HG02571 (cell line): ENCODE measurements around the gene PTPRM.

Source experiments
- ATAC-seq: cut with Tn5 transposase; IDR thresholded peaks from one replicate; pipeline ENCODE4 v1.9.1; 2021; ENCODE audit warnings: mild to moderate bottlenecking, moderate library complexity; ENCODE audit not compliant: unreplicated experiment

PTPRM gene

DNA sequence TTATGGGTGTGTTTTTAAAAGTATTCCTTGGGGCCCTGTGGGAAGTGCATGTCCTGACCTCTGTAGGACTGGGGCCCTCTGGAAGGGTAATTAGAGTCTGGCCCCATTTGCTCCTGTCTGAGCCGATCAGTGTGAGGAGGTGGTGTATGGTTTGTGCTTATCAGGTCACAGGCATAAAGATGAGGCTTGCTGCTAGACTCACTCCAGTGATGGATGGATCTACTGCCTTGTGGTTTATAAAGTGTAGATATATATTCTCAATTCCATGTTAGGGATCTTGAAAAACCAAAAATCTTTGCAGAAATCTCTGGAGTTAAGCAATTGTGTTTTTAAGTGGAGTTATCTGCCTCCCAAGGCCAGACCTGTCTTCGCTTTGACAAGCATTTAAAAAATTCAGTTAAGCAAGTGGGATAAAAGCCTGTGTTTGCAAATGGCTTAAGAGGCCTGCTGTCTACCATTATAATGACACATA lies 182.4 kb downstream of the PTPRM start:
- ATAC-seq: no peak

DNA sequence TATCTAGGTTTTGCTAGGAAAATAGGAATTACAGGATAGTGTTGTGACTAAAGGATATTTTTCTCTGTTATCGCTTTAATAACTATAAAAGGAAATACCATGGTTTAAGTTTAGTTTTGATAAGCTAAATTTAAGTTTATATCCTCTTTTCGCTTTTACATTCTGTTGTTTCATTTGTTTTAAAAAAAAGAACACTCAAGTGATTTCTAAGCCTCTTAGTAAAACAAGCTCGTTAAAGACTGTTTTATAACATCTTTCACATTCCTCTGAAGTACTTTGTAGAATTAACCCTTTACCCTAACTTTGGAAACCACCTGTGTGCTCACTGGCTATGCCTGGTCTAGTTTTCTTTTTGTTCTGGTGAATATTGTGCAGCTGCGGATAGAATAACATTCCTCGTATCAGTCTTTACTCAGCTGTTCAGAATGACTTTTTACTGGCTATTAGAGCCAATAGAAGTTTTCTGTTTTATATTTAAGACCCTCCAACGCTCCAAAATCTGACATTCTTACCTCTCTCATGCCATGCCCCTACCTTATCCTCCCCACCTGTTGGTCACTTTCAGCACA lies 183.1 kb downstream of the PTPRM start:
- ATAC-seq: no peak

- no peak for ATAC-seq
Measured at GRCh38 chr18:7750966-7751365, 183.8 kb downstream of the PTPRM start.

GRCh38 chr18:7754258-7754657 lies 187.1 kb downstream of the PTPRM start:
- ATAC-seq: no peak

- no peak for ATAC-seq
Measured at GRCh38 chr18:7754725-7755181, 187.6 kb downstream of the PTPRM start.

DNA sequence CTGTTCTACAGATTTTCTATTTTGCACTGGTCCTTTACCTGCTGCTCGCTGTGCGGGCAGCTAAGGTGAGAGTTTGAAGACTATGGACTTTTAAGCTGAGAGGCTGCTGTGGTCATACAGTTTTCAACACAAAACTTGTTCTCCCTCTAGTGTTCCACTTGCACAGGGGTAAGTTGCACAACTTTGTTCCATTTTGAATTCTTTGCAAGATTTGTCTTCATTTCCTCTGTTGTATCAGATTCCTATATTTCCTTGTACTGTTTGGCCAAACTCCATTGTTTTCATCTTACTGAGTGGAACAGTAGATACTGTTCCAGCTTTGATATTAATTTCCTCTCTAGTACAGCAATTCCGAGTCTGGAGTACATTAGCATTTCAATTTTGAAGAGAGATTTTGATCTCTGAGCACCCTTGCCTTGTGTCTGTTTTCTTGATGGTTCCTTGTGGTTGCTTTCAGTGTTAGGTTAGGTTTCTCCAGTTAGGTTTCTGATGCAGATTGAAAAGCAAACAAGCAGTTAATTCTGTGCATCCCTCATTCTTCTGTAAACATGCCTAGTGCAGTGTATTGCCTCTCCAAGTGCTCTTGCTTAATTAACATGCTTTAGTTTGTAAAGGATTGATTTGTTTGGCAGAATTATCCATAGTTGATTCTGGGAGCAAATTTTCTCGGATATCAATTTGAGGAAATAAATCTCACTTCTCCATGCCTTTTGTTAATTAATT lies 188.8 kb downstream of the PTPRM start:
- no peak for ATAC-seq

- ATAC-seq: no peak
Measured at GRCh38 chr18:7757175-7757574, 190.1 kb downstream of the PTPRM start.

DNA sequence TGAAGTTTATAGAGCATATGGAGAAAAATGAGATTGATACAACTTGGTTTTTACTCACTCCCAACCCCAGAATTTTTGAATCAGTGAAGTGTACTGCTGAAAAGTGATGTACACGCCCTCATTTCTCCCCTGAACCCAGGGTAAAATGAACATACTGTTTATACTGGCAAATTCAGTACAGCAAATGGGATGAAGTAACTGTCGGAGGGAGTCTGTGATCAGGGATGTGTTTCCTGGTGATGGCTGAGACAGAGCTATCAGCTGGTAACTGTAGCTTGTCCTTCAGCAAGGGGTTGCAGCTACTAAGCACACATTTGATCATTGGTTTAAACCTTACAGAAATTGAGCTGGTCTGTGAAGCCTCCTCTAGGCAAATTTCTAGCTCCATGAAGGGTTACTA lies 191.6 kb downstream of the PTPRM start:
- ATAC-seq: no peak

DNA sequence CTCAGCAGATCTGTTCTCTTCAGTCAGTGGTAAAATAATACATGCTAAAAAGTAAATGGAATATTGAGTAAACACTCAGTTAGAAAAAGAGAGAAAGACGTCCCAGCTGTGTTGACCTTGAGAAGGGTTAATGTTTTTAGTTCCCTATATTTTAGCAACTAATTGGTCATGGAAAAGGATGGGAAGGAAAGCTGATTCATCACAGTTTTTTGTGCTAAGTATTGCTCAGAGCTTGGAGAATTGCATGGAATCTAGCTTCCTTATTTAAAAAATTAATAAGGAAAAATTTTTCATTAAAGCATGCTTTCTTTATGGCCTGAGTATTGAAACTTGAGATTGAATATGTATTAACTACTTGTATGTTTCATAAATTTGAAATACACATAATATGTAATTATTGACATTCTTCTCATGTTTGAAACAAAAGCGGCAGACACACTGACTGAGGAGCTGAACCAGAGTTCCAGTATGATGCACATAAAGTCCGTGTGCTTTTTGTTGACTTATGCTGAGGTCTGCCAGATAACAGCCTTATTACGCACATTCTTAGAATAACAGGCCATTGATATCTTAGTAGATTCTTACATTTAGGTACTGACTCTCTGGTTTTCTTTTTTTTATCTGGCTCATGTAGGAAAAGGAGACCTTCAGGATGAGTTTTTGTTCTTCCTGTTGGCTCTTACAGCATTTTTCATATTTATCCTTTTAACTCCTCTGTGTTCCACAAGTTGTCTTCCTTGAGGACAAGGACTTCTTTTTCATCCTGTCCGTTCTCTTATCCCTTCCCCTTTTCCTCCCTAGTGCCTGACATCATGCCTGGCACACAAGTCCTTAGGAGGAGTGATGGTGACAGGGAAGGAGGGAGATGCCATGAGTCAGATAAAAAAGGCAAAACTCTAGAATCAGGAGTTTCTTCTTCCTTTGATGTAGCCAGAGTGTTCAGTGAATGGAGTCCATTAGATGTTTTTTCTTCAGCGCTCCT lies 194.1 kb downstream of the PTPRM start:
- no peak for ATAC-seq

GRCh38 chr18:7764405-7764804 lies 197.3 kb downstream of the PTPRM start:
- ATAC-seq: no peak

DNA sequence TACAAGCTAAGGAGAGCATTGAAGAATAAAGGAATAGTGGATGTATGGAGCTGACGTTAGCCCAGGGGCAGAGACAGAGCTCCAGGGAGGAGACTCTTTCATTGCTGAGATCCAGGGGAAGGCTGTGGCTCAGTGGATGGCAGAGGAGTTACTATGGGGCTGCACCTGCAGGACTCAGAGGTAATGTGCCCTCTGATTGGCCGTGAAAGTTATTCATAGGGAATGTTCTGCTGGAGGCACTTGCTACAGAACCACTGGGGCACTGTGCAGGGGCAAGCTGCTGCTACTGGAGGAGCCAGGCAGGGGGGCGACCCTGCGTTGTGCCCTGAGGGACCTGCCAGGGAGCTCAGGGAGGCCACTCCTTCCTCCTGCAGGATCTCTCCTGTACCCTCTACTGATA lies 199.2 kb downstream of the PTPRM start:
- ATAC-seq: no peak

DNA sequence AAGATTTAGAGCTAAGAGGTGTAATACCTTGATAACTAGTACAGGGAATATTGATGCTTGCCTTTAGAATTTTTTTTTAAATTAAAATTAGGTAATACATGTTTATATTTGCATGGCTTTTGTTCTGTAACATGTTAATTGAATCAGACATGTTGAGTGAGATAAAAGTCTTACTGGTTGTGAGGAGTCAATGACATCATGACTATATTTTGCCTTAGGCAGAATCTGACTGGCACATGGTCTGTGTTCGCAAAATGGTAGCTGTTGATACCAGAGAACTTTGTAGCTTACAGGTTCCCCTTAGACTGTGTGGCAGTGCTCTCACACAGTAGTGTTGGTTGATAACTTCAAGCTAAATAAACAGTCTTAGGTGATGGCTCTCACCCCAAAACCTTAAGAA lies 199.7 kb downstream of the PTPRM start:
- no peak for ATAC-seq

DNA sequence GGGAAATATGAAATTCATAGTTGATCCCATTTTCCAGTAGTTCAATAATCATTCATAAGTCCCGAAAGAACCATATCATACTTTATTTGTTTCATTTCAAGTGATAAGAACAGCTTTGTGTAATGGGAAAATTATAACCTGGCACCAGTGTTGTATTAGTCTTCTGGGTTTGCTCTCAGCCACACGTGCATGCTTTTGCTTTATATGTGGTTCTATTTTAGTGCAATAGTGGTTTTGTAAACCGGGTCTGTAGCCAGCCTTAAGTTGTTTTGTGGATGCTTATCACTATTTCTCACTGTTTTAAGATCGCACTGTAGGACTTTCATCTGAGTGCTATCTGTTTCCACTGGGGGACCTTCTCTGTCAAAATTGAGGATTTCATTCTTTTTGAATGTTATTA lies 203.8 kb downstream of the PTPRM start:
- no peak for ATAC-seq

DNA sequence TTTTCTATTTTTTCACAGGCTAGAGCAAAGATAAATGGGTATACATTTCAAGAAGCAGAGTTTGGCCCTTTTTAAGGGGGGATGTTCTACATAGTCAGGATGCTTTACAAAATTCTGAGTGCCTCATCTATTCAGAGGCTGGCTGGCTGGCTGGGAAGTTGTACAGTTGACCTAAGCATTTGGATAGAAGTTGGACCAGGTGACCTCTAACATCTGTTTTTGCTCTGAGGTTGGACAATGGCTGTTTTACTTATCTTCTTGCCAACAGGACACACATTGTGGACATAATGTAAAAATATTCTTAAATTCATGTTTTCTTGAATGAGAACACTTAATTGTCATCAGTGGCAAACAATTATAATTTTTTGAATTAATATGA lies 205.4 kb downstream of the PTPRM start:
- no peak for ATAC-seq

DNA sequence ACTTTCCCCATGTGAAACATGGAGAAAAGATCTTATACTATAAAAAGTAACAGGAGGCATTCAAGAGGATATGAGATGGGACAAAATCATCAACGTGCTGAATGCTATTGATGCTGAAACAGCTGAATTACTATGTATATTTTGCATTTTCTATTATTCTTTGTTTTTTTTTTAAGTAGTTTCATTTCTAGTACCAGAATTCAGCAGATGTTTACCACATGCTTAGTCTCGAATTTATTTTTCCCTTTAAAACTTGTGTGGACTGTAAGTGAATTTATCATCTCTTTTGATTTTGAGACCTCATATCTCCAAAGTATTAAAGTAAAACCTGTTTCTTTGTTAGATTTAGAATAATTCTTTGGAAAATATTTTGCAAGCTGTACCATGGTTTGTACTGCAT lies 205.8 kb downstream of the PTPRM start:
- no peak for ATAC-seq

DNA sequence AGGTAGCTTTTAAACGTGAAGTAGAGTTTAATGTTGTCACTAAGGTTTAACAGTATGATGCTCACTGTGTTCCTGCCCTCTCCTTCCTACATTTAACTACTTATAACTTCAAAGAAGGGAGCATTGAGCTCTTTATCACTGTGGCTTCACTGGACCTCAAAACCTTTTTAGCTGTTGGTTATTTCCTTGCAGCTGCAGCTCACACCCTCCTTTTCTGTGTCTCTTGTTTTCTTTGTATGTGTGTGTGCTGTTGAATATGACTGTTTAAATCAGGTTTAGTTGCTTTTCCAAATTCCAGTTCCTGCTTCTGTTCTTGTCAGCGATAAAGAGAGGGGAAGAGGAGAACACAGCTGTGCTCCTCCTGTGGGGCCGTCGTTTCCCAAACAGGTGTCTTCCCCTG lies 208.0 kb downstream of the PTPRM start:
- ATAC-seq: no peak

GRCh38 chr18:7775843-7776242 lies 208.7 kb downstream of the PTPRM start:
- ATAC-seq: no peak

DNA sequence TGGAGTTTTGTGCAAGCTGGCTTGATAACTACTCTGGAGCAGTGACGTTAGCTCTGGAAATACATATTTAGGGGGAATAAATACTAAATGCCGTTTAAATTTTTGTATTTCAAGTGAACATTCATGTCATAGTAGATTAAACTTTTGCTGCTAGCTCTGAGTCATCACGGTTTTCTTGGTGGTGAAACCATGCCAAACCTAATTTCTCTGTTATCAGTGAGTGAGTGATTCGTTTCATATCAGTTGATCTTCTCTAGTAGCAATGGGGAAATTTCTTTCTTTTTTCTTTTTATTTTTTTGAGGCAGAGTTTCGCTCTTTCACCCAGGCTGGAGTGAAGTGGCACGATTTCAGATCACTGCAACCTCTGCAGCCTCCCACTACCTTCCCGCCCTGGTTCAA lies 211.1 kb downstream of the PTPRM start:
- ATAC-seq: no peak

DNA sequence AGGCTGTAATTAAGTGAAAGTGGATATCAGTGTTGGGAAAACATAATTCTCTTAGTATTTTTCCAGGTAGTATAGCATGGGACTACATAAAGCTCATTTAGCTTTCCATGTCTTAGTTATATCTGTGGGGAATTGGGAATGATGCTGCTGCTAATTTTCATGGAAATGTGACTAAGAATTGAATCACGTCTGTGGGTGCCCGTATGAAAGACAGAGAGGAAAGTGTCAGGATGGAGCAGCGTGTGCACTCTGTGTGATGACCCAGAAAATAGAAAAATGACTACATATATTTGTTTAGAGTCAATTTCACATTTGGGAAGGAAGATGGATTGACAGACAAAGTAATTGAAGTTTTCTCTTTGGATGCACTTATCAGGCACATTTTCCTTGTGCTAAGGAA lies 212.1 kb downstream of the PTPRM start:
- no peak for ATAC-seq

GRCh38 chr18:7784171-7784570 lies 217.1 kb downstream of the PTPRM start:
- no peak for ATAC-seq

DNA sequence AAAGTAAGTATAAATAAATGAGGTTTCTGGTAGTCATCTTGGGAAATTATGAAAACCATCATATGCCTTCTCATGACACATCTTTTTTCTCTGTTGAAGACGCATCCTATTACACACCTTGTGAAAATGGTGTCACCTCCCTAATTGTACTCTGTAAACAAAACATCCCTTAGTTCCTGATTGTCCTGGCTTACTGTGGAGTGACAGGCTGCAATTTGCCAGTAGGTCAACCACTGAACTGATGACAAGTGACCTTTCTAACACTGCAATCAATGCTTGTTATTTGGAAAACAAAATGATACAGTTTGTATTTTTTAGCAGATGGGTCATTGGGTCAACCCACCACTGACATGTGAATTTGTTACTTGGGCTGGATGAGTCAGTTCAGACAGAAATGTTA lies 219.5 kb downstream of the PTPRM start:
- ATAC-seq: no peak

DNA sequence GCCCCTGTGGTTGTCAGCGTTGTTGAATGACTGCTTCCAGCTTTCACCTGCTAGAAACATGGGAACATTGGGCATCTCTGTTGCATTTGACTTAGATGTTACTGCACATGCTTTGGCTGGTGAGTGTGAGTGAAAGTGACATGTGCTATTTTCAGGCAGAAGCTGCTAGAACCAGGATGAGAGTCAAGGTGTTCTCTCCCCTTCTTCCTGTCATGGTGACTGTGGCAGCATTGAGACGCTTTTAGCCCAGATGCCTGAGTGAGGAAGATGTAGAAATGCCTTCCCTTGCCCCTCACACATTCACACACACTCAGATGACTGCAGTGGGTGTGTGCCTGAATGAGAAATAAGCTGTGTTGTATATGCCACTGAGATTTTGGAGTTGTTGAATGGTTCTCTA lies 220.2 kb downstream of the PTPRM start:
- ATAC-seq: no peak
